Measurements from ENCODE around the gene RAD52. TPM values are rescaled to one million over a fixed set of nuclear protein-coding genes. Genes with fewer than 3 reads are reported as not detected.

RAD52 gene
- total and polyA plus RNA-seq, 11 donors, result 4.1 to 9.7 (median 6.2) TPM

DNA sequence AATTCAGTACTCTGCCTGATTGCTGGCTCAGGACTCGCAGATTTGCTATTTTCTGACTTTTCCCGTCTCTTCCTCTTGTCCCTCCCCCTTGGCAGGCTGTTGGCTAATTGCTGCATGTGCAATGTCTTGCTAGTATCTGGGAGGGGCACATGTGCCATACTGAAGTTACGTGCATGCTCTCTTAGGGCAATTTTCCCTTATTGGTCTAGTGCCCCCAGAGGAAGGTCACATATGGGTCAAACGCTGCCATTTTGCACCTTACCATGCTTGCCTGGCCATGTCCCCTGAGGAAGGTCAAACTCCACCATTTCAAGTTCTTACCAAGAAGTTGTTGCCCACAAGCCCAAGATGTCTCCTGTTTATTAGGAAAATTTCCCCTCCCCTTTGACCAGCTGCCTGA is 27.7 kb upstream of the RAD52 start:
- H3K4me1 ChIP-seq, result peaks cover 0 to 3% (median 0%) of the 10 kb centered on the region in 12 donors
- no peak overlapping the region for H3K27ac ChIP-seq
- 92 to 97% (median 94%) methylated on average over 4 of the region's 4 CpGs for WGBS, 4 donors
- DNase-seq (no peak), ATAC-seq (no peak)
- H3K4me3 ChIP-seq, result no peak overlapping the region
- no peaks in the 10 kb centered on the region for H3K9me3 ChIP-seq
- intact Hi-C loops (cut with DNase I), result no loop called here
- TF ChIP-seq, protein P1, sequence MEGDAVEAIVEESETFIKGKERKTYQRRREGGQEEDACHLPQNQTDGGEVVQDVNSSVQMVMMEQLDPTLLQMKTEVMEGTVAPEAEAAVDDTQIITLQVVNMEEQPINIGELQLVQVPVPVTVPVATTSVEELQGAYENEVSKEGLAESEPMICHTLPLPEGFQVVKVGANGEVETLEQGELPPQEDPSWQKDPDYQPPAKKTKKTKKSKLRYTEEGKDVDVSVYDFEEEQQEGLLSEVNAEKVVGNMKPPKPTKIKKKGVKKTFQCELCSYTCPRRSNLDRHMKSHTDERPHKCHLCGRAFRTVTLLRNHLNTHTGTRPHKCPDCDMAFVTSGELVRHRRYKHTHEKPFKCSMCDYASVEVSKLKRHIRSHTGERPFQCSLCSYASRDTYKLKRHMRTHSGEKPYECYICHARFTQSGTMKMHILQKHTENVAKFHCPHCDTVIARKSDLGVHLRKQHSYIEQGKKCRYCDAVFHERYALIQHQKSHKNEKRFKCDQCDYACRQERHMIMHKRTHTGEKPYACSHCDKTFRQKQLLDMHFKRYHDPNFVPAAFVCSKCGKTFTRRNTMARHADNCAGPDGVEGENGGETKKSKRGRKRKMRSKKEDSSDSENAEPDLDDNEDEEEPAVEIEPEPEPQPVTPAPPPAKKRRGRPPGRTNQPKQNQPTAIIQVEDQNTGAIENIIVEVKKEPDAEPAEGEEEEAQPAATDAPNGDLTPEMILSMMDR (IDR thresholded peaks at IDR 0.05), result no peak
- no peak for TF ChIP-seq POLR2A (IDR thresholded peaks at IDR 0.05)
- H3K27me3 ChIP-seq, result no peaks in the 10 kb centered on the region
- peaks cover 0 to 7% (median 0%) of the 10 kb centered on the region in 9 donors for H3K36me3 ChIP-seq

- intact Hi-C loops (cut with DNase I), result no loop called here
- H3K36me3 ChIP-seq, result peaks cover 0 to 7% (median 0%) of the 10 kb centered on the region in 9 donors
- 79 to 89% (median 87%) methylated on average over 6 of the region's 6 CpGs for WGBS, 4 donors
- no peak overlapping the region for H3K4me3 ChIP-seq
- H3K9me3 ChIP-seq, result no peaks in the 10 kb centered on the region
- ATAC-seq (no peak), DNase-seq (no peak)
- H3K27ac ChIP-seq, result no peak overlapping the region
- TF ChIP-seq POLR2A (IDR thresholded peaks at IDR 0.05), result no peak
- H3K4me1 ChIP-seq, result peaks cover 0 to 3% (median 0%) of the 10 kb centered on the region in 12 donors
- H3K27me3 ChIP-seq, result no peaks in the 10 kb centered on the region
Observed at GRCh38 chr12:976644-977043, 27.1 kb upstream of the RAD52 start.

- H3K9me3 ChIP-seq, result no peaks in the 10 kb centered on the region
- 77 to 85% (median 80%) methylated on average over 4 of the region's 4 CpGs for WGBS, 4 donors
- peaks cover 0 to 7% (median 0%) of the 10 kb centered on the region in 9 donors for H3K36me3 ChIP-seq
- peaks cover 0 to 3% (median 0%) of the 10 kb centered on the region in 12 donors for H3K4me1 ChIP-seq
- H3K27me3 ChIP-seq, result no peaks in the 10 kb centered on the region
- no peak overlapping the region for H3K4me3 ChIP-seq
- ATAC-seq, result no peak
- intact Hi-C loops (cut with DNase I), result no loop called here
- no peak overlapping the region for H3K27ac ChIP-seq
- no peak for DNase-seq
- TF ChIP-seq POLR2A (IDR thresholded peaks at IDR 0.05), result no peak
- TF ChIP-seq, protein P1 (IDR thresholded peaks at IDR 0.05), result no peak
Observed at GRCh38 chr12:974271-974862, 24.9 kb upstream of the RAD52 start.

- no peaks in the 10 kb centered on the region for H3K27me3 ChIP-seq
- no peak overlapping the region for H3K27ac ChIP-seq
- 96 to 98% (median 97%) methylated on average over 4 of the region's 4 CpGs for WGBS, 4 donors
- TF ChIP-seq, protein P1 (IDR thresholded peaks at IDR 0.05), result no peak
- no peak overlapping the region for H3K4me3 ChIP-seq
- intact Hi-C loops (cut with DNase I), result no loop called here
- ATAC-seq (no peak), DNase-seq (no peak)
- peaks cover 0 to 7% (median 0%) of the 10 kb centered on the region in 9 donors for H3K36me3 ChIP-seq
- H3K4me1 ChIP-seq, result peaks cover 0 to 3% (median 0%) of the 10 kb centered on the region in 12 donors
- no peaks in the 10 kb centered on the region for H3K9me3 ChIP-seq
Observed at GRCh38 chr12:971991-972390, 22.5 kb upstream of the RAD52 start.

GRCh38 chr12:969821-970220 is 20.3 kb upstream of the RAD52 start:
- DNase-seq (no peak), ATAC-seq (no peak)
- no peaks in the 10 kb centered on the region for H3K9me3 ChIP-seq
- intact Hi-C loops (cut with DNase I), result no loop called here
- no peaks in the 10 kb centered on the region for H3K36me3 ChIP-seq
- TF ChIP-seq, protein P1 (IDR thresholded peaks at IDR 0.05), result no peak
- no peak for TF ChIP-seq POLR2A (IDR thresholded peaks at IDR 0.05)
- whole genome bisulfite sequencing, 4 donors, result 75 to 88% (median 86%) methylated on average over 8 of the region's 8 CpGs
- H3K4me3 ChIP-seq, result no peak overlapping the region
- H3K4me1 ChIP-seq, result peaks cover 0 to 3% (median 0%) of the 10 kb centered on the region in 12 donors
- no peaks in the 10 kb centered on the region for H3K27me3 ChIP-seq
- no peak overlapping the region for H3K27ac ChIP-seq
